DND-41 (cell line): ENCODE data around the gene ERC1.

Experiments used
- CTCF ChIP-seq: IDR thresholded peaks from 2 replicates; pipeline ENCODE4 v1.5.1; 2012; ENCODE audit warnings: borderline replicate concordance, low read length, moderate library complexity, mild to moderate bottlenecking; ENCODE audit not compliant: poor library complexity, severe bottlenecking; ENCODE audit errors: extremely low read depth
- EZH2 ChIP-seq: IDR thresholded peaks from 3 replicates; pipeline ENCODE4 v1.6.1; 2012; ENCODE audit warnings: borderline replicate concordance, low read depth, mild to moderate bottlenecking, moderate library complexity, low read length, inconsistent platforms; ENCODE audit not compliant: severe bottlenecking

DNA sequence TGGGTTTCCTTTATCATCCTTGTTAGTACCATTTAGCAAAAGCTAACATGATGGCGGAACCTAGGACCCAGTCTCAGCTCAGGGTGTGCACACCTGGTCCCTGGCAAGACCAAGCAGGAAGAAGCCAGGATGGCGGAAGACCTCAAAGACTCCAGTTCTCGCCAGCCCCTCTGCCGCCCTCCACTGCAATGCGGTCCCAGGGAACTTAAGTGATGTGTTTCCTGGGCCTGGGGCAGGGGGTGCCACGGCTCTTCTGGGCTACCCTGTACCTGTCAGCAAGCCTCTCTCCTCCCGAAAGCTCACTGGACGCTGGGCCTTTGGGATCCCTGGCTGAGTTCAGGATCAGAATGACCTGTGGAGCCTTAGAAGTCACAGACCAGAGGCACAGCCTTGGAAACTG lies 532.0 kb downstream of the ERC1 start:
- TF ChIP-seq CTCF (no peak), EZH2 (no peak)
